GM10266 (cell line): ENCODE data around the gene PPM1H.

ENCODE experiments used
- DNase-seq: peaks from one replicate; pipeline ENCODE4 v3.0.0; 2012; ENCODE audit errors: extremely low spot score
- TF ChIP-seq, protein P1 (sequence below): IDR thresholded peaks from 2 replicates; pipeline ENCODE4 v1.5.1; 2012; ENCODE audit warnings: mild to moderate bottlenecking, low read depth; ENCODE audit not compliant: control insufficient read depth, insufficient read depth; ENCODE audit errors: missing control alignments

Gene PPM1H

DNA sequence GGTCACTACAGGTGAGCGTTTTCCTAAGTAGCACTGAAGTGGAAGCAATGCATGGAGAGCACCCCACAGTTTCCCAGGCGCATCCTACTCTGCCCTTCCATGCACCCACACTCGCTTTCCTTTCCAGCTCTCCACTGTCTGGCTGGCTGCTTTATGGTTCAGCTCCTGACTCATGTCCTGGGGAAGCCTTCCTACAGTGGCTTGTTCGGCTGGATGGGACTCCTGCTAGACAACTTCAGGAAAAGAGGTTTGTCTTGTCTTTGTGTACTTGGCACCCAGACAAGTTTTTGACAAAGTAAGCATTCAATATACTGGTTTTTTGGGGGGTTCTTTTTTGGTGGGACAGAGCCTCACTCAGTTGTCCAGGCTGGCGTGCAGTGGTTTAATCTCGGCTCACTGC, 21.6 kb downstream of the PPM1H start:
- TF ChIP-seq, protein P1, sequence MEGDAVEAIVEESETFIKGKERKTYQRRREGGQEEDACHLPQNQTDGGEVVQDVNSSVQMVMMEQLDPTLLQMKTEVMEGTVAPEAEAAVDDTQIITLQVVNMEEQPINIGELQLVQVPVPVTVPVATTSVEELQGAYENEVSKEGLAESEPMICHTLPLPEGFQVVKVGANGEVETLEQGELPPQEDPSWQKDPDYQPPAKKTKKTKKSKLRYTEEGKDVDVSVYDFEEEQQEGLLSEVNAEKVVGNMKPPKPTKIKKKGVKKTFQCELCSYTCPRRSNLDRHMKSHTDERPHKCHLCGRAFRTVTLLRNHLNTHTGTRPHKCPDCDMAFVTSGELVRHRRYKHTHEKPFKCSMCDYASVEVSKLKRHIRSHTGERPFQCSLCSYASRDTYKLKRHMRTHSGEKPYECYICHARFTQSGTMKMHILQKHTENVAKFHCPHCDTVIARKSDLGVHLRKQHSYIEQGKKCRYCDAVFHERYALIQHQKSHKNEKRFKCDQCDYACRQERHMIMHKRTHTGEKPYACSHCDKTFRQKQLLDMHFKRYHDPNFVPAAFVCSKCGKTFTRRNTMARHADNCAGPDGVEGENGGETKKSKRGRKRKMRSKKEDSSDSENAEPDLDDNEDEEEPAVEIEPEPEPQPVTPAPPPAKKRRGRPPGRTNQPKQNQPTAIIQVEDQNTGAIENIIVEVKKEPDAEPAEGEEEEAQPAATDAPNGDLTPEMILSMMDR: no peak
- DNase-seq: no peak

DNA sequence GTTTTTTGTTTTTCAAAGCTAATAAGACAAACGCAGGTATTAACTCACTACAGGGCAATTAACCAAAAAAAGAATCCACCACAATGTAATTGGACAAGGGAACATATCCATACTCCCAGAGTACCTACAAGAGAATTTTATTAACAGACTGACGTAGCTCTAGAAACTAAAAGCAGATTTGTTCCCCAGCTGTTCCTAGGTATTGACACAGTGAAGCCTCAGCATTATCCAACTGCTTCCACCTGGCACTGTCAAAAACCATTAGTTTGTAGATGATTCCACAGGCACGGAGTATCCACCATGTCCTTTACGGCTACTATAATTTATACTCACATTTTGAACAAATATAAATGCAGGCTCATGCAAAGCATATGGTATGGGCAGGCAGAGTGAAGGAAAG, 22.3 kb downstream of the PPM1H start:
- no peak for DNase-seq
- TF ChIP-seq, protein P1: no peak

DNA sequence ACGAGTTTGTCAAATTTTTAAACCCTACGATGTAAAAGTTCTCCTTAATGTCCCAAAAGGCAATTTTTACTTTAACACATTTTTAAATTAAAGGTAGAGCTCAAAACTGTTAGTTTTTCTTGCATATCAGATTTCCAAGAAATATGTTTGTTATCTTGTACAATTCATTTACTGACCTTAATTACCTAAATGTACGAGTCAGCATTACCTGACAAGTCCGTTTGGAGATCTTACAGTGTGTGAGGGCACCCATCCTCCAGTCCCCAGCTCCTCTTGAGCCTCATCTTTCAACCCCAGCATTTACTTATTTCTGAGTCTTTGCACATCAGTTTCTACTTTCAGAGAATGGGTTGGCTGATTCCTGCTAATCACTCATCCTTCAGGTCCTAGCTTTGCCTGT, 23.7 kb downstream of the PPM1H start:
- TF ChIP-seq, protein P1: no peak

DNA sequence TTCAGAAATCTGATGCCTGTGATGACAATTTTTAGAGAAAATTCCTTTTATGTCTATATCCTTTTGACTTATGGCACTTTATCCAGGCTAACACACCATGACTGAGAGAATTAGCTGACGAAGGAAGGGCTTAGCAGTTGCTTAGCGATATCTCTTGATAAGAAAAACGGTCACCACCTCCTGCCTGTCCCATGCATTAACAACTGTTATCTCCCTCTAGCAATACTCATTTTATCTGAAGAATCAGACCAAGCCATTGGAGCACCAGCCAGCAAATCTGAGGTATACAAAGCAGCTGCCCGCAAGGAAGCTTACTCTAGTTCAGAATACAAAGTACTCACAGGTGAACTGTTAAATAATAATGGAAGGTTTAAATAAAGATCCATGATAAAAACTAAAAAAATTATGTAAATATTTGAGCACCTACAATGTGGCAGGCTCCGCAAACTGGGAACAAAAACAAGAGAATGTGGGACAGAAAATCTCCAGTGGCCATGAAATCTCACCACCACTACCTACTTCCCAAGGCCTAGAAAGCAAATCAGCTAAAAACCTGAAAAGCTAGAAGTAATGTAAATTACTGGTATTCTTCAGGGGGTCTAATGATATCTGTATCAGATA, 24.3 kb downstream of the PPM1H start:
- TF ChIP-seq, protein P1: no peak
- DNase-seq: no peak

More for the DNA sequence above, 23.7 kb downstream of the PPM1H start:
- no peak for DNase-seq

DNA sequence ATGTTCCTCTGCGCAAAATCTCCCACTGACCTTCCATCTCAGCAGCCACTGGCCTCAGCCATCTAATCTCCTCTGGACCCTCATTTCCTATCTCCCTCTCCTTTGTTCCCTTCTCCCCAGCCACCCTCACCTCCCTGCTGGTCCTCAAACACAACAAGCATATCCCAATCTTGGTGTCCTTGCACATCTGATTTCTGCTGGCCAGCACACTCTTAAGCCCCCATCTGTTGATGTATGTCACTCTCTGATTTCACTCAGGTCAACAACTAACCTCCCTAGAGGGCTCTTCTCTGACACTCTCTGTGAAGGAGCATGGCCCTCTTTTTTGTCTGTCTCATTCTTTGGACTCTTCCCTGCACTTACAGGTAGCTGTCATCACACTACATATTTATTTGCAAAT, 25.6 kb downstream of the PPM1H start:
- TF ChIP-seq, protein P1: no peak
- no peak for DNase-seq

DNA sequence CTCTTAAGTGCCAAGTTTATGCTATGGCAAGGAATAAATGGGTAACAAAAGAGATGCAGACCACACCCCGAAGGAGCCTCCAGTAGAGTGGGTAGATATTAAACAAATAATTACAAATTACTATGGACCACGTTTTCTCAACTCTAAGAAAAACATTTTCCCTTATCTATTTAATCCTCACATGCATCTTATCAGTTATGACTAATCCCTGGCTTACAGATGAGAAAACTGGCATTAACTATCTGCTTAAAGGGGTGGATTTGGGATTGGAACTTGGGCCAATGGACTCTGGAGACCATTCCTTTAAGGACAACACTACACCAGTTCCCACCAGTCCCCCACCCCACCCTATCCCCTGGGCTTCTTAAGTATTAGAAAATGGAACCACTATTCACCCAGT, 26.3 kb downstream of the PPM1H start:
- TF ChIP-seq, protein P1: no peak
- no peak for DNase-seq

DNA sequence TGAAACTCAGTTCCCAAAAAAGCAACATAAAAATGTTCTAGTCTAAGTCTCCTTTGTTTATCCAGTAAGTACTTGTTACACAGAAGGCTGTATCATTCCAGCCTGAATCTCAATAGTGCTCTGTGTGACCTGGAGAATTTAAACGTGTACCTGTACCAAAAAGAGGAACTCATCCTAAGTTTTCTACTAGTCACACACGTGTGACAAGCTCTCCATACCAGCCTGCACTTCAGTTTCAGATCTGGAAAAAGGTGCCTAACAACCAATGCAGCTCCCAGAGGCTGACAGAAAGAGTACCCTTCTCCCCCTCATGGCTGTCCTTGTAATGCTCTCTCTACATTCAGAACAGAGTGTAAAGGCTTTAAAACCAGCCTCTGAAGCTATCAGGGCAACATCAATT, 27.4 kb downstream of the PPM1H start:
- TF ChIP-seq, protein P1: no peak
- DNase-seq: no peak
